IMR-90 (cell line): ENCODE results near the gene RGS19. TPM values are rescaled to one million over a fixed set of nuclear protein-coding genes. Genes with fewer than 3 reads are reported as not detected.

Experiments
- ATAC-seq: fragments of 200-7000 bp; cut with Tn5 transposase; 2 replicates; pipeline ENCODE4 v1.9.1; 2020; ENCODE audit warnings: low read depth, mild to moderate bottlenecking, moderate library complexity
- BruUV-seq: library from RNA; stranded (reverse); fragments of 400-500 nt; replicated peaks from 2 replicates; lab custom pipeline; 2021; lab: Mats Ljungman, UMichigan
- CTCF ChIA-PET: fragments of 300-600 bp; formaldehyde crosslinking; extraction: SDS; loops from one replicate; lab custom pipeline; 2021; ENCODE audit warnings: antibody characterized with exemption; lab: Yijun Ruan, JAX
- POLR2A ChIA-PET: fragments of 300-600 bp; sonication (Branson Sonifier 250); formaldehyde crosslinking; loops from one replicate; lab custom pipeline; 2022; ENCODE audit warnings: antibody characterized with exemption; ENCODE audit not compliant: unreplicated experiment; lab: Charles Lee
- DNase-seq: peaks from one replicate; pipeline ENCODE4 v3.0.0; 2013
- H2AFZ ChIP-seq: replicated peaks from 2 replicates; pipeline ENCODE3; 2013; ENCODE audit warnings: low read length, mild to moderate bottlenecking; ENCODE audit not compliant: poor library complexity
- H2AK5ac ChIP-seq: 2 replicates; pipeline ENCODE4 v1.6.1; 2013; ENCODE audit warnings: low read depth, low read length, inconsistent platforms
- H2AK9ac ChIP-seq: replicated peaks from 2 replicates; pipeline ENCODE3; 2013; ENCODE audit warnings: mild to moderate bottlenecking, low read depth, low read length, moderate library complexity; ENCODE audit not compliant: poor library complexity
- H2BK120ac ChIP-seq: 2 replicates; pipeline ENCODE4 v1.6.1; 2013; ENCODE audit warnings: low read depth, low read length, inconsistent platforms
- H2BK15ac ChIP-seq: 3 replicates; pipeline ENCODE4 v1.6.1; 2013; ENCODE audit warnings: low read depth, low read length, inconsistent platforms
- H2BK20ac ChIP-seq: 2 replicates; pipeline ENCODE4 v1.6.1; 2013; ENCODE audit warnings: low read depth, mild to moderate bottlenecking, inconsistent platforms, low read length, moderate library complexity
- H2BK5ac ChIP-seq: 2 replicates; pipeline ENCODE4 v1.6.1; 2013; ENCODE audit warnings: mild to moderate bottlenecking, low read depth, low read length, inconsistent platforms; ENCODE audit not compliant: poor library complexity, severe bottlenecking
- H3K14ac ChIP-seq: replicated peaks from 2 replicates; pipeline ENCODE4 v1.6.1; 2013; ENCODE audit warnings: low read depth, low read length, inconsistent platforms
- H3K18ac ChIP-seq: 2 replicates; pipeline ENCODE4 v1.6.1; 2013; ENCODE audit warnings: low read depth, low read length, control low read depth
- H3K23ac ChIP-seq: 2 replicates; pipeline ENCODE4 v1.6.1; 2013; ENCODE audit warnings: low read depth, low read length, inconsistent platforms
- H3K27ac ChIP-seq: 2 replicates; pipeline ENCODE4 v1.5.1; 2013; ENCODE audit warnings: mild to moderate bottlenecking, control low read depth, low read length; ENCODE audit not compliant: insufficient read depth
- H3K27me3 ChIP-seq: 2 replicates; pipeline ENCODE4 v1.6.1; 2013; ENCODE audit warnings: low read length; ENCODE audit not compliant: control insufficient read depth, insufficient read depth
- H3K36me3 ChIP-seq: 2 replicates; pipeline ENCODE4 v1.6.1; 2013; ENCODE audit warnings: low read length, mixed read lengths; ENCODE audit not compliant: control insufficient read depth, insufficient read depth
- H3K4ac ChIP-seq: 2 replicates; pipeline ENCODE4 v1.6.1; 2013; ENCODE audit warnings: low read depth, low read length, inconsistent platforms
- H3K4me1 ChIP-seq: 2 replicates; pipeline ENCODE4 v1.6.1; 2013; ENCODE audit warnings: low read length, mixed read lengths; ENCODE audit not compliant: control insufficient read depth, insufficient read depth
- H3K4me2 ChIP-seq: 2 replicates; pipeline ENCODE4 v1.6.1; 2013; ENCODE audit warnings: low read depth, mild to moderate bottlenecking, control low read depth, low read length, moderate library complexity
- H3K4me3 ChIP-seq: 2 replicates; pipeline ENCODE4 v1.5.1; 2013; ENCODE audit warnings: low read depth, mild to moderate bottlenecking, control low read depth, low read length, moderate library complexity; ENCODE audit not compliant: insufficient read depth
- H3K56ac ChIP-seq: 2 replicates; pipeline ENCODE4 v1.6.1; 2013; ENCODE audit warnings: low read length, inconsistent platforms; ENCODE audit not compliant: insufficient read depth; ENCODE audit errors: extremely low read depth
- H3K79me1 ChIP-seq, 2 experiments: 2 replicates each; pipeline ENCODE4 v1.6.1; 2013; ENCODE audit warnings: low read length in 2 of 2, inconsistent platforms in 1 of 2, low read depth in 1 of 2
- H3K9ac ChIP-seq: 2 replicates; pipeline ENCODE4 v1.6.1; 2013; ENCODE audit warnings: low read depth, low read length, control low read depth
- H3K9me1 ChIP-seq: 2 replicates; pipeline ENCODE4 v1.6.1; 2013; ENCODE audit warnings: low read length, inconsistent platforms; ENCODE audit not compliant: insufficient read depth
- H3K9me3 ChIP-seq: 2 replicates; pipeline ENCODE4 v1.6.1; 2013; ENCODE audit warnings: low read length; ENCODE audit not compliant: control insufficient read depth, insufficient read depth
- H4K20me1 ChIP-seq: 2 replicates; pipeline ENCODE4 v1.6.1; 2013; ENCODE audit warnings: low read length, inconsistent platforms; ENCODE audit not compliant: insufficient read depth
- H4K5ac ChIP-seq: 2 replicates; pipeline ENCODE4 v1.6.1; 2013; ENCODE audit warnings: mild to moderate bottlenecking, low read depth, low read length, control low read depth
- H4K8ac ChIP-seq, 2 experiments: 2 replicates each; pipeline ENCODE4 v1.6.1; 2013; ENCODE audit warnings: low read depth in 2 of 2, low read length in 2 of 2, control low read depth in 1 of 2, inconsistent platforms in 1 of 2
- H4K91ac ChIP-seq: 2 replicates; pipeline ENCODE4 v1.6.1; 2013; ENCODE audit warnings: low read depth, low read length, inconsistent platforms; ENCODE audit not compliant: insufficient read depth
- MAFK ChIP-seq: IDR thresholded peaks from 2 replicates; pipeline ENCODE4 v1.6.1; 2012; ENCODE audit warnings: low read depth, low read length, improper control_type of control experiment
- WGBS, 2 experiments: methylation state at CpG; one replicate each; pipeline versions ENCODE4 v1.1.5 to v1.1.7; 2013; ENCODE audit warnings: missing lambda C conversion rate in 2 of 2; ENCODE audit not compliant: insufficient read length in 1 of 2; ENCODE audit errors: extremely low coverage in 2 of 2; 5-methylcytosine and 5-hydroxymethylcytosine counted together
- dilution Hi-C: fragments of 300-500 bp; cut with HindIII; formaldehyde crosslinking; loops from one replicate; pipeline ENCODE4 v1.14.3; 2018; ENCODE audit warnings: low sequenced_read_pairs; ENCODE audit not compliant: unreplicated experiment
- in situ Hi-C: fragments of 300-500 bp; cut with MboI; formaldehyde crosslinking; loops from 3 replicates; pipeline ENCODE4 v1.14.3; 2019; ENCODE audit warnings: low sequenced_read_pairs, inconsistent platforms, mixed read lengths
- intact Hi-C: fragments of 100-400 bp; cut with micrococcal nuclease; formaldehyde crosslinking; loops from 2 replicates; pipeline ENCODE4 v1.10.0; 2022
- polyA plus RNA-seq, 3 experiments: library from polyadenylated mRNA; depleted of rRNA; stranded (reverse); fragments of >200 nt; gene quantifications; 2 replicates each; pipeline ENCODE4 v1.2.3, GENCODE V29; 2012; ENCODE audit warnings: low replicate concordance in 1 of 3
- total RNA-seq: library from RNA; depleted of rRNA; stranded (reverse); fragments of >200 nt; gene quantifications from 2 replicates; pipeline ENCODE4 v1.2.3, GENCODE V29; 2012

The RGS19 gene
- total and polyA plus RNA-seq, 2 of the 4 experiments (the other 2 are of a cell fraction), result 7.7 to 17.5 TPM

GRCh38 chr20:64029293-64030117, 49.8 kb downstream of the RGS19 start:
- Histone ChIP-seq H3K23ac (no peak overlapping the region), H4K91ac (no peak overlapping the region), H3K4me3 (no peak overlapping the region), H3K27me3 (no peaks in the 10 kb centered on the region), H4K5ac (no peak overlapping the region), H3K4me2 (no peak overlapping the region), H3K4me1 (no peaks in the 10 kb centered on the region), H3K36me3 (peaks cover 71% of the 10 kb centered on the region), H2BK5ac (no peak overlapping the region), H3K9me1 (no peaks in the 10 kb centered on the region), H2BK120ac (no peak overlapping the region), H3K14ac (no peak overlapping the region), H3K4ac (no peak overlapping the region), H3K56ac (no peak overlapping the region), H3K27ac (no peak overlapping the region), H3K9me3 (no peaks in the 10 kb centered on the region), H4K20me1 (peaks cover under 1% of the 10 kb centered on the region; the same call in 1 of the 2 replicates), H3K18ac (no peak overlapping the region), H2BK15ac (no peak overlapping the region), H2AK5ac (no peak overlapping the region), H3K79me1 (no peaks in the 10 kb centered on the region; a peak in 1 of 4 replicates), H3K9ac (no peak overlapping the region), H2AFZ (no peak overlapping the region), H4K8ac (no peak overlapping the region), H2AK9ac (no peak overlapping the region), H2BK20ac (no peak overlapping the region)
- intact Hi-C loops, result no loop called here
- ChIA-PET CTCF (no interaction called here), POLR2A (no interaction called here)
- ATAC-seq, result no peak
- no peak for TF ChIP-seq MAFK
- no TSS peak for BruUV-seq
- in situ Hi-C loops, result no loop called here
- WGBS, 2 experiments, result 95% methylated on average over 33 of the region's 38 CpGs; no CpG with 5 or more reads in 1 of the 2 experiments
- no peak for DNase-seq
- dilution Hi-C loops, result no loop called here
